C1 segment of cervical spinal cord (tissue), 14 donors: ENCODE data around the gene INPP1.
A peak's percentile ranks its signal among the peaks of the same experiment; 100 is the strongest.

Experiments used
- DNase-seq, 14 donors: peaks; one replicate each; lab custom pipeline; 2025; lab: John Stamatoyannopoulos, UW

INPP1 gene

GRCh38 chr2:190361572-190361971 is 18.2 kb downstream of the INPP1 start:
- no peak for DNase-seq

- DNase-seq, result no peak
Measured at GRCh38 chr2:190362894-190363293, 19.5 kb downstream of the INPP1 start.

GRCh38 chr2:190365499-190366204 is 22.3 kb downstream of the INPP1 start:
- DNase-seq, result no peak

- no peak for DNase-seq
Measured at GRCh38 chr2:190366248-190366753, 22.9 kb downstream of the INPP1 start.

GRCh38 chr2:190367091-190367490 is 23.7 kb downstream of the INPP1 start:
- DNase-seq, result no peak

DNA sequence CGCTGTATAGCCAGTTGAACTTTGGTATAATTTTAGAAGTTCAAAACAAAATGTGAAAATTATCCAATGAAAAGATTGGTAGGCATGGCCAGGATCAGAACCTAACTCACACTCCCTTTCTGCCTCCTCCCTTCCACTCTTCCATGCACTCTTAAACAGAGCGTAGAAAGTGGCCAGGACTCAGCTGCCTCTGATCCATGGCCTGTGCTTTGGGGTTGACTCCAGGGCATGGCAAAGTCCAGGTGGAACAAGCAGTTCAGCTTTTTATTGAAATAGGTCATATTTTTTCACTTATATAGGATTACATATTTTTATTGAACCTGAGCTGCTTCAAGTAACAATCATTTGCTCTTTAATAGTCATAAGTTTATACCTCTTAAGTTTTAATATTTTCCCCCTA is 26.2 kb downstream of the INPP1 start:
- no peak for DNase-seq

- DNase-seq, result no peak
Measured at GRCh38 chr2:190376083-190376482, 32.7 kb downstream of the INPP1 start.

GRCh38 chr2:190376591-190377245 is 33.3 kb downstream of the INPP1 start:
- no peak for DNase-seq

DNA sequence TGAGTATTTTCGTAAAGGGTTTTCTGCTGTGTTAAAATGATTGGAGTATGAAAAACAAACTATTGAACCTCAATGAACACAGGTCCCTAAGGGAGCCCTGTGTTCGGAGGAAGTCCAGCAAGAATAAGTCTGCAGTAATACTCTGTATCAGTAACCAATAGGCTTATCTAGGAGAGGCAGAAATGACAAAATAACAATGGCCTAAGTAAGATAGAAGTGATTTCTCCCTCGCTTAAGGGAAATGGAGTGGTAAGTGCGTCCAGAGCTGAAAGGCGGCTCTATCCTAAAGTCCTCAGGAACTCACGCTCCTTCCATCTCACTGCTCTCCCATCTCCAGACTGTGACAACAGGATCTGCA is 35.5 kb downstream of the INPP1 start:
- DNase-seq, result no peak

DNA sequence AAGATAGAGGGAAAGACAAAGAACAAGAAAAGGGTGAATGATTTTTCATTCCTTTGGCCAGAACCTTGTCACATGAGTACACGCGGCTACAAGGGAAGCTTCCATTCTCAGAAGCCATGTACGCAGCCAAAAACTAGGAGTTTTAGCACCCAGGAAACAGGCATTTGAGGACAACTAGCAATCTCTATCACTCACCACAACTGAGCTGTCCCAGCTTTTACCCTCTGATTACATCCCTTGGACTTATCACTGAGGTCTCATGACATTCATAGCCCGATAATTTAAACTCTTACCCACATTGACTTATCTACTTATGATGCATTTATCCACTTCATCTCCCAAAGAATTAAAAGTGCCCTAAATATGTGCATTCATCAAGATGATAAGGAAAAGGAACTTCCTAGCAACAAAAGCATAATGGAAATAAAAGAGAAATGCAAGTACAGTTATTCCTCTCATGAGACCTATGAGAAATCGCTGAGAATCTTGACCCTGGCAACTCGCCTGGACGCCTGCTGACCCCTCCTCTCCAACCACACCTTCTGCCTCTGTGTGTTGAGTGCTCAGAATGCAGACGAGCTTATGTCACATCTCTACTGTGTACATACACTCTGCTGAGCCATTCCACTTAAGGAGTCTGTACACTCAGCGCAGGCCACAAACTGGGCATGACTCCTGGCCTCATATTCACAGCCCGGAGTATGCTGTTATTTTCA is 36.0 kb downstream of the INPP1 start:
- no peak for DNase-seq

DNA sequence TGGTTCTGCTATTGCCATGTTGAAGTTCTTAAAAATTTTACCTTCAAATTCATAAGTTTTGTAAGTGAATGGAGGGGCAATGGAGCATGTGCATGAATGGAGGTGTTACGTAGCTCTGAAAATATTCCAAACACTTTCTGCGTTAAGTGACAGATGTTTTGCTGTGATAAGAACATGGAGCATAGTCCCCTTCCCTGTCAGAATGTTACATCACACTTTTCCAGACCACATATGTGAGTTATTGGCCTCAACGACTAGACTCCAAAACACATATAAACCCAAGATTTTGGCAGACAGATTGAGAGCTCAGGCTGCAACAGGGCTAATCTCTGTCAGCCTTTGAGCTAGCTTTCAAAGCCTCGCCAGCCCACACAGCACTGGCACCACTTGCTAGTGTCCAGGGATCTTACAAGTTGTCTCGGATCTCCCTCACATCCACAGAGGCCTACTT is 37.6 kb downstream of the INPP1 start:
- no peak for DNase-seq

GRCh38 chr2:190382851-190383250 is 39.5 kb downstream of the INPP1 start:
- peak in 1 of 14 donors; percentile 45 for DNase-seq

DNA sequence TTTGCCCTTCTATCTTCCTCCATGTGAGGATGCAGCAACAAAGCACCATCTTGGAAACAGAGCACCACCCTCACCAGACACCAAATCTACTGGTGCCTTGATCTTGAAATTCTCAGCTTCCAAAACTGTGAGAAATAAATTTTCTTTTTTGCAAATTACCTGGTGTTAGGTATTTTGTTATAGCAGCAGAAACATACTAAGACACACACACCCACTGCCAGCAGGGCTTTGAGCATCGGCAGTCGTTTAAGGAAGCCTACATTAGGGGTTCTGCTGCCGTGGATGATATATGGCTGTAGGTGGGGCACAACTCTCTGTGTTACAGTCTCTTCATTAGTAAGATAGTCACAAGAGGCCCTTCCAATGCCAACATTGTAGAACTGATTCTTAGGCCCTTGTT is 44.0 kb downstream of the INPP1 start:
- DNase-seq, result no peak

DNA sequence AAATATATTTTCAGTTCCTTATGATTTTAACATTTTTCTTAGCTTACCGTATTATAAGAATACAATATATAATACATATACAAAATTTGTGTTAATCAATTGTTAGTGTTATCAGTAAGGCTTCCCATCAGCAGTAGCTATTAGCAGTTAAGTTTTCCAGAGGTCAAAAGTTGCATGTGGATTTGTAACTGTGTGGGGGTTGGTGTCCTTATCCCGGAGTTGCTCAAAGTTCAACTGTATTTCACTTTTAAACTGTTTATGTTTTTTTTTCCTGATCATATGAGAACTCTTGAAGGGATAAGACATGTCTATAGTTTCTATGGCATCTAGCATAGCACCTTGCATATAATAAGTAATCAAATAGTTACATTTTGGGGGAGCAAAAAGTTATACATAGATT is 52.9 kb downstream of the INPP1 start:
- no peak for DNase-seq

- no peak for DNase-seq
Measured at GRCh38 chr2:190402986-190403603, 59.7 kb downstream of the INPP1 start.

DNA sequence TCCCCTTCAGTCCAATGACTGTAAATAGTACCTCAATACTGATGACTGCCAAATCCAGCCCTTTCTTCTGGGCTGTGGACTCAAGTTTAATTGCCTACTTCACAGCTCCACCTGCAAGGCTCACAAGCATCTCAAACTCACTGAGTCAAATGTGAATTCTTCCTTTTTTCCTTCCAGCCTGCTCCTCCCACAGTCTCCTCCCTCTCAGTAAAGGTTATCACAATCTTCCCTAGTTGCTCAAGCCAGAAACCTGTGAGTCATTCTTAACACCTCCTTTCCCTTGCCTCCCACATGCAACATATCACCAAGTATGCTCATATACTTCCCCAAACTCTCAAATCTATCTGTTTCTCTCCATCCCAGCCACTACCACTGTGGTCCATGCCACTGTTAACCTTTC is 61.1 kb downstream of the INPP1 start:
- DNase-seq, result no peak

DNA sequence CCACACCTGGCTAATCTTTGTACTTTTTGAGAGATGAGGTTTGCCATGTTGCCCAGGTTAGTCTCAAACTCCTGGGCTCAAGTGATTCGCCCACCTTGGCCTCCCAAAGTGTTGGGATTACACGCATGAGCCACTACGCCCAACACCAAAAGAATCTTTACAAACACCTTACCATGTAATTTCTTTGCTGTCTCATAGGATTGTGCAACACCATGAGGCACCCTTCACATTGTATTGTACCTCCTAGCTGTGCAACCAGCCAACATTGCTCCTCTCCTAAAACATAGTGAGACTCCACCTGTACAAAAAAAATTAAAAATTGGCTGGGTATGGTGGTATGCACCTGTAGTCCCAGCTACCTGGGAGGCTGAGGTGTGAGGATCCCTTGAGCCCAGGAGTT is 61.7 kb downstream of the INPP1 start:
- no peak for DNase-seq

GRCh38 chr2:190405995-190406394 is 62.6 kb downstream of the INPP1 start:
- no peak for DNase-seq

DNA sequence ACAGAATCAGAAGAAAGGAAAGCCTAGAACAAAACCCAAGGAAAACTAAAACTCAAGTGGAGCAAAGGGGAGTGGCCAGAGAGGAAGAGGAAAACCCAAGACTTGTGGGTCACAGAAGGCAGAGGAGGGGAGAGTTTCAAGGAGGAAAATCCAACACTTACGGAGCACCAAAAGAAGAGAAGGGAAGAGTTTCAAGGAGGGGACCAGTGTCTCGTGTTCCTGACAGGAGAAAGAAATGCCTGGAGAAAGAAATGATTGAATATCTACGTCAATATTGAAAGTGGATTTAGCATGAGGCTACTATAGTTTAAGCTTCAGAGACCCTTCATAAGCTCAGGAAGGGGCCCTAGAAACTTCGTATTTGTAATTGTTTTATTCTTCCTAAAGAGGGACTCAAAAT is 63.4 kb downstream of the INPP1 start:
- DNase-seq, result no peak

GRCh38 chr2:190407246-190407661 is 63.9 kb downstream of the INPP1 start:
- DNase-seq, result no peak

DNA sequence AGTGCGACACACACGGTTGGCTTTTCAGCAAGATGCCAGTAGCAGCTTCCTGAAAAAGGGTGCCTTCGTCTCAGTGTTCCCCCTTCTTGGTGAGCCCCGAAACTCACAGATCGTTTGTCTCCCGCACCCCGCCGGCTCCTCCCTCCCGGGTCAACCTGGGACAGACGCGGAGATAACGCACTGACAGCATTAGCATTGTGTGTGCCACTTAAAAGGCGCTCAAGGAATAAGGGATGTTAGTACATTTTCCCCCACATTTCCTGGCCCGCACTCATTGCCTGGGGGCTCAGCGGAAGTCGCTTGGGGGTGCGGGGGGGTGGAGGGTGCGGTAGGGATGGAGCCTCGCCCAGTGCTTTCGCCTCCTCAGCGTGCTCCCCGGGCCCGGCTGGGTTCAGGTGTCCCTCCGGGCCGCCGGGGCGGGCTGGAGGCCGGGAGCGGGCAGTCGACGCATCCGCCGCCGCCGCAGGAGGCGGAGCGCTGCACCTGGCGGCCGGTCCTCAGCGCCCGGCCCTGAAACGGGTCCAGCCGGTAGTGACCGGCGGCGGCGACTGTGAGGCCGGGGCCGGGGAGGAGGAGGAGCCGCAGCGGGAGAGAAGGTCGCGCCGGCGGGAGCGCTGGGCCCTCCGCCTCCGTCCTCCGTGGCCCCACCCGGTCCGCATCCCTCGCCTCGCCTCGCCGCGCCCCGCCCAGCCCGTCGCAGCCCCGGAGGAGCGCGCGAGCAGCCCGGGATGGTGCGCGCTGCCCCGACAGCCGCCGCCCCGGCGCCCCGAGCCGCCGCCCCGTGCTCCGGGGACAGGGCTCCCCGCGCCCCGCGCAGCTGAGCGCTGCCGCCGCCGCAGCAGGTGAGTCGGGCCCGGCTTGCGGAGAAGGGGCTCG is 64.5 kb downstream of the INPP1 start, which contains the start of gene MFSD6:
Gene MFSD6, plus strand, starts transcription at position 694 of the 876 bp plus-strand sequence. CDS start 27,675 bp downstream, outside the sequence.
- peak in 11 of 14 donors; percentile 32 to 80 (median 59) for DNase-seq
